ENCODE results near the gene TRABD. TPM values are rescaled to one million over a fixed set of nuclear protein-coding genes. Genes with fewer than 3 reads are reported as not detected.

Gene TRABD
- total RNA-seq, 6 experiments from 2014 or later, result 25.0 to 36.0 (median 27.6) TPM

- Mint-ChIP-seq H3K9me3 (no peaks in the 10 kb centered on the region), H3K4me3 (no peak overlapping the region), H3K36me3 (ENCODE audit: low read depth) (no peaks in the 10 kb centered on the region), H3K27ac (no peak overlapping the region), H3K27me3 (ENCODE audit: insufficient read depth) (peaks cover 19% of the 10 kb centered on the region), H3K4me1 (ENCODE audit: low read depth) (no peaks in the 10 kb centered on the region)
- DNase-seq, result no peak
- TF ChIP-seq CTCF (IDR thresholded peaks at IDR 0.05), result no peak
Measured at GRCh38 chr22:50174382-50175190, 11.1 kb upstream of the TRABD start.

GRCh38 chr22:50175191-50175461, 10.6 kb upstream of the TRABD start:
- Mint-ChIP-seq H3K27ac (no peak overlapping the region), H3K27me3 (ENCODE audit: insufficient read depth) (peaks cover 19% of the 10 kb centered on the region), H3K4me1 (ENCODE audit: low read depth) (no peaks in the 10 kb centered on the region), H3K4me3 (no peak overlapping the region), H3K36me3 (ENCODE audit: low read depth) (no peaks in the 10 kb centered on the region), H3K9me3 (no peaks in the 10 kb centered on the region)
- DNase-seq, result no peak
- no peak for TF ChIP-seq CTCF (IDR thresholded peaks at IDR 0.05)

- H3K36me3 Mint-ChIP-seq (ENCODE audit: low read depth), result no peaks in the 10 kb centered on the region
- no peak for TF ChIP-seq CTCF (IDR thresholded peaks at IDR 0.05)
Measured at GRCh38 chr22:50175921-50176849, 9.5 kb upstream of the TRABD start.

GRCh38 chr22:50176850-50177536, 8.7 kb upstream of the TRABD start:
- H3K27me3 Mint-ChIP-seq (ENCODE audit: insufficient read depth), result peaks cover 14% of the 10 kb centered on the region
- no peak overlapping the region for H3K27ac Mint-ChIP-seq
- H3K9me3 Mint-ChIP-seq, result no peaks in the 10 kb centered on the region
- DNase-seq, result no peak
- no peak overlapping the region for H3K4me3 Mint-ChIP-seq
- TF ChIP-seq CTCF (IDR thresholded peaks at IDR 0.05), result no peak
- H3K36me3 Mint-ChIP-seq (ENCODE audit: low read depth), result no peaks in the 10 kb centered on the region
- H3K4me1 Mint-ChIP-seq (ENCODE audit: low read depth), result no peaks in the 10 kb centered on the region

More at GRCh38 chr22:50175921-50176849, 9.5 kb upstream of the TRABD start:
- Mint-ChIP-seq H3K4me1 (ENCODE audit: low read depth) (no peaks in the 10 kb centered on the region), H3K4me3 (no peak overlapping the region), H3K27ac (no peak overlapping the region), H3K9me3 (no peaks in the 10 kb centered on the region), H3K27me3 (ENCODE audit: insufficient read depth) (peaks cover 17% of the 10 kb centered on the region)
- no peak for DNase-seq

- Mint-ChIP-seq H3K9me3 (no peaks in the 10 kb centered on the region), H3K4me3 (no peak overlapping the region), H3K4me1 (ENCODE audit: low read depth) (no peaks in the 10 kb centered on the region), H3K36me3 (ENCODE audit: low read depth) (no peaks in the 10 kb centered on the region), H3K27me3 (ENCODE audit: insufficient read depth) (peaks cover 8% of the 10 kb centered on the region), H3K27ac (no peak overlapping the region)
- DNase-seq, result no peak
- no peak for TF ChIP-seq CTCF (IDR thresholded peaks at IDR 0.05)
Measured at GRCh38 chr22:50177537-50178470, 7.9 kb upstream of the TRABD start.
